K562 (cell line): Measurements from ENCODE around the gene GLYAT. TPM values are rescaled to one million over a fixed set of nuclear protein-coding genes. Genes with fewer than 3 reads are reported as not detected.
"Not testable (repeated sequence)": the region's sequence is repeated elsewhere in the genome, so short reads cannot be mapped to it uniquely, and the experiment has no call there.

Source experiments
- ATAC-seq: fragments of 200-7000 bp; cut with Tn5 transposase; 3 replicates; pipeline ENCODE4 v1.9.1; 2020; ENCODE audit warnings: moderate library complexity
- BruUV-seq: library from RNA; stranded (reverse); fragments of 400-500 nt; replicated peaks from 2 replicates; lab custom pipeline; 2021; lab: Mats Ljungman, UMichigan
- CTCF ChIA-PET: fragments of 300-600 bp; formaldehyde crosslinking; extraction: SDS; loops from one replicate; lab custom pipeline; 2021; ENCODE audit warnings: low intra/inter-chr PET ratio; lab: Yijun Ruan, JAX
- POLR2A ChIA-PET: fragments of 300-600, 350-650 bp; sonication (Branson Sonifier 250); formaldehyde crosslinking; extraction: SDS; loops from one replicate; lab custom pipeline; 2021; ENCODE audit warnings: antibody characterized with exemption, inconsistent platforms; lab: Yijun Ruan, JAX
- DNase-seq, 4 experiments: peaks; one replicate each; pipeline versions ENCODE4 v3.0.0 to v3.0.0-alpha.2; 2011 to 2018; ENCODE audit warnings: low spot score in 3 of 4, mixed read lengths in 3 of 4; ENCODE audit errors: extremely low read depth in 1 of 4
- FAIRE-seq: peaks from 2 replicates; lab custom pipeline; 2011; peaks lifted over from hg19 to GRCh38; lab: Jason Lieb, UNC
- H2AFZ ChIP-seq: 2 replicates; pipeline ENCODE4 v1.6.0; 2011; ENCODE audit warnings: low read depth, low read length, control low read depth, inconsistent platforms
- H3K27ac ChIP-seq: fragments of 200-600 bp; 3 replicates; pipeline ENCODE4 v1.8.0; 2011; ENCODE audit warnings: low read depth, mild to moderate bottlenecking, control low read depth, inconsistent platforms, low read length, moderate library complexity, mixed read lengths; ENCODE audit errors: extremely low read depth
- H3K27me3 ChIP-seq, 2 experiments: fragments of 300-600 bp in 1 of 2; 2 replicates in 1 of 2; 3 replicates in 1 of 2; pipeline versions ENCODE4 v1.6.0 to v1.8.0; 2011; ENCODE audit warnings: inconsistent platforms in 2 of 2, low read length in 2 of 2, mild to moderate bottlenecking in 1 of 2, mixed read lengths in 1 of 2, moderate library complexity in 1 of 2; ENCODE audit not compliant: control insufficient read depth in 2 of 2, insufficient read depth in 2 of 2
- H3K36me3 ChIP-seq: fragments of 300-600 bp; 3 replicates; pipeline ENCODE4 v1.8.0; 2011; ENCODE audit warnings: mild to moderate bottlenecking, low read length, inconsistent platforms; ENCODE audit not compliant: control insufficient read depth, insufficient read depth
- H3K4me1 ChIP-seq, 2 experiments: fragments of 200-600 bp in 1 of 2; replicated peaks in 1 of 2; 2 replicates in 1 of 2; 3 replicates in 1 of 2; pipeline versions ENCODE4 v1.5.1 to v1.8.0; 2011; ENCODE audit warnings: inconsistent platforms in 2 of 2, low read length in 2 of 2, mild to moderate bottlenecking in 1 of 2, mixed read lengths in 1 of 2, moderate library complexity in 1 of 2; ENCODE audit not compliant: control insufficient read depth in 2 of 2, insufficient read depth in 2 of 2
- H3K4me2 ChIP-seq: 2 replicates; pipeline ENCODE4 v1.6.1; 2011; ENCODE audit warnings: low read length, control low read depth, inconsistent platforms, mixed read lengths; ENCODE audit not compliant: insufficient read depth
- H3K4me3 ChIP-seq: fragments of 200-600 bp; sonication (generic), shearing (Covaris generic); 2 replicates; pipeline ENCODE4 v1.5.1; 2016; ENCODE audit warnings: control low read depth, inconsistent platforms
- H3K79me2 ChIP-seq: fragments of 200-600 bp; 3 replicates; pipeline ENCODE4 v1.8.0; 2011; ENCODE audit warnings: low read length, inconsistent platforms; ENCODE audit not compliant: control insufficient read depth, insufficient read depth
- H3K9ac ChIP-seq, 2 experiments: 2 replicates each; pipeline versions ENCODE4 v1.6.0 to v1.6.1; 2011; ENCODE audit warnings: low read depth in 2 of 2, low read length in 2 of 2, control low read depth in 1 of 2, inconsistent platforms in 1 of 2, mild to moderate bottlenecking in 1 of 2, mixed read lengths in 1 of 2; ENCODE audit not compliant: insufficient read depth in 1 of 2
- H3K9me1 ChIP-seq: one replicate; pipeline ENCODE4 v1.6.0; 2011; ENCODE audit warnings: inconsistent platforms, mild to moderate bottlenecking, low read length, moderate library complexity; ENCODE audit not compliant: control insufficient read depth, insufficient read depth
- H3K9me3 ChIP-seq: replicated peaks from 2 replicates; pipeline ENCODE4 v1.5.1; 2011; ENCODE audit warnings: low read depth, low read length, inconsistent platforms; ENCODE audit not compliant: control insufficient read depth, insufficient read depth
- H4K20me1 ChIP-seq: replicated peaks from 2 replicates; pipeline ENCODE4 v1.6.1; 2011; ENCODE audit warnings: low read length, inconsistent platforms, mixed read lengths; ENCODE audit not compliant: control insufficient read depth, insufficient read depth
- WGBS: fragments of 100-300 bp; shearing (Covaris generic); methylation state at CpG from one replicate; pipeline ENCODE4 v1.1.6; 2016; ENCODE audit warnings: low coverage, mixed read lengths; ENCODE audit not compliant: insufficient coverage; ENCODE audit errors: missing lambda C conversion rate; 5-methylcytosine and 5-hydroxymethylcytosine counted together
- in situ Hi-C: fragments of 300-500 bp; cut with MboI; formaldehyde crosslinking; loops from 4 replicates; pipeline ENCODE4 v1.15.0; 2018; ENCODE audit warnings: inconsistent platforms, mixed read lengths
- intact Hi-C: fragments of 100-400 bp; cut with micrococcal nuclease; formaldehyde crosslinking; loops from 2 replicates; pipeline ENCODE4 v1.14.2; 2022
- polyA plus RNA-seq, 8 experiments: library from polyadenylated mRNA; depleted of rRNA in 4 of 8; stranded (reverse) in 5 of 8; unstranded in 3 of 8; fragments of >200 nt; fragmentation: Nextera tagmentation in 2 of 8; fragmentation: Illumina TruSeq in 1 of 8; extraction: Ambion mirVana in 2 of 8; extraction: Trizol in 1 of 8; gene quantifications; 2 replicates each; pipeline versions ENCODE4 v1.2.1 to v1.2.3, GENCODE V29; 2011 to 2014; ENCODE audit warnings: inconsistent platforms in 1 of 8, missing spikeins in 1 of 8
- total RNA-seq, 7 experiments: library from RNA; depleted of rRNA in 6 of 7; stranded (reverse); fragments of >200 nt in 6 of 7; fragmentation: Illumina TruSeq in 2 of 7; extraction: Trizol in 2 of 7; gene quantifications; 2 replicates each; pipeline versions ENCODE4 v1.2.1 to v1.2.3, GENCODE V29; 2011 to 2021; ENCODE audit warnings: low replicate concordance in 1 of 7
- TF ChIP-seq, protein P1 (sequence below), 2 experiments: fragments of 450-650 bp; IDR thresholded peaks; 2 replicates each; pipeline ENCODE4 v1.6.1; 2018; ENCODE audit warnings: mild to moderate bottlenecking in 2 of 2, low read depth in 1 of 2; ENCODE audit not compliant: partially characterized antibody in 2 of 2

The GLYAT gene
- total and polyA plus RNA-seq, 9 of the 15 experiments (the other 6 are each of a cell fraction or from before 2014, with no cell fraction given), result not detected

DNA sequence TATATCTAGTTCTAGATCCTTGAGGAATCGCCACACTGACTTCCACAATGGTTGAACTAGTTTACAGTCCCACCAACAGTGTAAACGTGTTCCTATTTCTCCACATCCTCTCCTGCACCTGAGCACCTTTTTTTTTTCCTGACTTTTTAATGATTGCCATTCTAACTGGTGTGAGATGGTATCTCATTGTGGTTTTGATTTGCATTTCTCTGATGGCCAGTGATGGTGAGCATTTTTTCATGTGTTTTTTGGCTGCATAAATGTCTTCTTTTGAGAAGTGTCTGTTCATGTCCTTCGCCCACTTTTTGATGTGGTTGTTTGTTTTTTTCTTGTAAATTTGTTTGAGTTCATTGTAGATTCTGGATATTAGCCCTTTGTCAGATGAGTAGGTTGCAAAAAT, 34.9 kb downstream of the GLYAT start:
- TF ChIP-seq, protein P1, sequence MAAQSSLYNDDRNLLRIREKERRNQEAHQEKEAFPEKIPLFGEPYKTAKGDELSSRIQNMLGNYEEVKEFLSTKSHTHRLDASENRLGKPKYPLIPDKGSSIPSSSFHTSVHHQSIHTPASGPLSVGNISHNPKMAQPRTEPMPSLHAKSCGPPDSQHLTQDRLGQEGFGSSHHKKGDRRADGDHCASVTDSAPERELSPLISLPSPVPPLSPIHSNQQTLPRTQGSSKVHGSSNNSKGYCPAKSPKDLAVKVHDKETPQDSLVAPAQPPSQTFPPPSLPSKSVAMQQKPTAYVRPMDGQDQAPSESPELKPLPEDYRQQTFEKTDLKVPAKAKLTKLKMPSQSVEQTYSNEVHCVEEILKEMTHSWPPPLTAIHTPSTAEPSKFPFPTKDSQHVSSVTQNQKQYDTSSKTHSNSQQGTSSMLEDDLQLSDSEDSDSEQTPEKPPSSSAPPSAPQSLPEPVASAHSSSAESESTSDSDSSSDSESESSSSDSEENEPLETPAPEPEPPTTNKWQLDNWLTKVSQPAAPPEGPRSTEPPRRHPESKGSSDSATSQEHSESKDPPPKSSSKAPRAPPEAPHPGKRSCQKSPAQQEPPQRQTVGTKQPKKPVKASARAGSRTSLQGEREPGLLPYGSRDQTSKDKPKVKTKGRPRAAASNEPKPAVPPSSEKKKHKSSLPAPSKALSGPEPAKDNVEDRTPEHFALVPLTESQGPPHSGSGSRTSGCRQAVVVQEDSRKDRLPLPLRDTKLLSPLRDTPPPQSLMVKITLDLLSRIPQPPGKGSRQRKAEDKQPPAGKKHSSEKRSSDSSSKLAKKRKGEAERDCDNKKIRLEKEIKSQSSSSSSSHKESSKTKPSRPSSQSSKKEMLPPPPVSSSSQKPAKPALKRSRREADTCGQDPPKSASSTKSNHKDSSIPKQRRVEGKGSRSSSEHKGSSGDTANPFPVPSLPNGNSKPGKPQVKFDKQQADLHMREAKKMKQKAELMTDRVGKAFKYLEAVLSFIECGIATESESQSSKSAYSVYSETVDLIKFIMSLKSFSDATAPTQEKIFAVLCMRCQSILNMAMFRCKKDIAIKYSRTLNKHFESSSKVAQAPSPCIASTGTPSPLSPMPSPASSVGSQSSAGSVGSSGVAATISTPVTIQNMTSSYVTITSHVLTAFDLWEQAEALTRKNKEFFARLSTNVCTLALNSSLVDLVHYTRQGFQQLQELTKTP (IDR thresholded peaks at IDR 0.05; ENCODE audit: low read depth in 1 of 2, partially characterized antibody in 2 of 2), result peak in 1 of 2 experiments; percentile 91
- H3K79me2 ChIP-seq, ATAC-seq, in situ Hi-C loops, H3K9me3 ChIP-seq, POLR2A ChIA-PET, FAIRE-seq, H3K9ac ChIP-seq, H4K20me1 ChIP-seq, H2AFZ ChIP-seq, CTCF ChIA-PET, BruUV-seq, DNase-seq, intact Hi-C loops, H3K4me2 ChIP-seq, H3K9me1 ChIP-seq, H3K36me3 ChIP-seq, H3K27ac ChIP-seq, H3K4me3 ChIP-seq, H3K4me1 ChIP-seq, H3K27me3 ChIP-seq: not testable (repeated sequence)
- 16% methylated on average over 2 of the region's 3 CpGs for WGBS
